ENCODE data around the gene ATXN1. TPM values are rescaled to one million over a fixed set of nuclear protein-coding genes. Genes with fewer than 3 reads are reported as not detected.

The ATXN1 gene
- total RNA-seq, 4 donors from 2014 or later: 42.4 to 74.9 (median 52.1) TPM

- no peak for DNase-seq (ENCODE audit: extremely low spot score)
- H3K9me3 ChIP-seq: no peaks in the 10 kb centered on the region
- no peak overlapping the region for H3K4me3 ChIP-seq
- no peaks in the 10 kb centered on the region for H3K27me3 ChIP-seq
- H3K4me1 ChIP-seq: peaks cover 30 to 60% (median 50%) of the 10 kb centered on the region in 4 donors
- WGBS: 96% methylated on average over 4 of the region's 4 CpGs
- H3K27ac ChIP-seq (replicated peaks in 1 of 4): no peak overlapping the region
- TF ChIP-seq, protein P1, sequence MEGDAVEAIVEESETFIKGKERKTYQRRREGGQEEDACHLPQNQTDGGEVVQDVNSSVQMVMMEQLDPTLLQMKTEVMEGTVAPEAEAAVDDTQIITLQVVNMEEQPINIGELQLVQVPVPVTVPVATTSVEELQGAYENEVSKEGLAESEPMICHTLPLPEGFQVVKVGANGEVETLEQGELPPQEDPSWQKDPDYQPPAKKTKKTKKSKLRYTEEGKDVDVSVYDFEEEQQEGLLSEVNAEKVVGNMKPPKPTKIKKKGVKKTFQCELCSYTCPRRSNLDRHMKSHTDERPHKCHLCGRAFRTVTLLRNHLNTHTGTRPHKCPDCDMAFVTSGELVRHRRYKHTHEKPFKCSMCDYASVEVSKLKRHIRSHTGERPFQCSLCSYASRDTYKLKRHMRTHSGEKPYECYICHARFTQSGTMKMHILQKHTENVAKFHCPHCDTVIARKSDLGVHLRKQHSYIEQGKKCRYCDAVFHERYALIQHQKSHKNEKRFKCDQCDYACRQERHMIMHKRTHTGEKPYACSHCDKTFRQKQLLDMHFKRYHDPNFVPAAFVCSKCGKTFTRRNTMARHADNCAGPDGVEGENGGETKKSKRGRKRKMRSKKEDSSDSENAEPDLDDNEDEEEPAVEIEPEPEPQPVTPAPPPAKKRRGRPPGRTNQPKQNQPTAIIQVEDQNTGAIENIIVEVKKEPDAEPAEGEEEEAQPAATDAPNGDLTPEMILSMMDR (IDR thresholded peaks at IDR 0.05): no peak
- TF ChIP-seq EP300 (IDR thresholded peaks at IDR 0.05) (no peak), POLR2A (IDR thresholded peaks at IDR 0.05; ENCODE audit: low read depth) (no peak)
- H3K36me3 ChIP-seq: no peaks in the 10 kb centered on the region
- intact Hi-C loops (cut with DNase I): no loop called here
These were observed 326.4 kb downstream of the ATXN1 start for GRCh38 chr6:16434885-16435284.

GRCh38 chr6:16433338-16433890 is 327.8 kb downstream of the ATXN1 start:
- no peaks in the 10 kb centered on the region for H3K9me3 ChIP-seq
- no peaks in the 10 kb centered on the region for H3K36me3 ChIP-seq
- peaks cover 20 to 48% (median 36%) of the 10 kb centered on the region in 4 donors for H3K4me1 ChIP-seq
- H3K4me3 ChIP-seq: no peak overlapping the region
- no peak for DNase-seq (ENCODE audit: extremely low spot score)
- no peaks in the 10 kb centered on the region for H3K27me3 ChIP-seq
- TF ChIP-seq POLR2A (IDR thresholded peaks at IDR 0.05; ENCODE audit: low read depth): no peak
- TF ChIP-seq, protein P1 (IDR thresholded peaks at IDR 0.05): no peak
- TF ChIP-seq POLR2AphosphoS5 (IDR thresholded peaks at IDR 0.05): no peak
- intact Hi-C loops (cut with DNase I): no loop called here
- no peak overlapping the region for H3K27ac ChIP-seq (replicated peaks in 1 of 4)
- 85% methylated on average over 11 of the region's 11 CpGs for WGBS

DNA sequence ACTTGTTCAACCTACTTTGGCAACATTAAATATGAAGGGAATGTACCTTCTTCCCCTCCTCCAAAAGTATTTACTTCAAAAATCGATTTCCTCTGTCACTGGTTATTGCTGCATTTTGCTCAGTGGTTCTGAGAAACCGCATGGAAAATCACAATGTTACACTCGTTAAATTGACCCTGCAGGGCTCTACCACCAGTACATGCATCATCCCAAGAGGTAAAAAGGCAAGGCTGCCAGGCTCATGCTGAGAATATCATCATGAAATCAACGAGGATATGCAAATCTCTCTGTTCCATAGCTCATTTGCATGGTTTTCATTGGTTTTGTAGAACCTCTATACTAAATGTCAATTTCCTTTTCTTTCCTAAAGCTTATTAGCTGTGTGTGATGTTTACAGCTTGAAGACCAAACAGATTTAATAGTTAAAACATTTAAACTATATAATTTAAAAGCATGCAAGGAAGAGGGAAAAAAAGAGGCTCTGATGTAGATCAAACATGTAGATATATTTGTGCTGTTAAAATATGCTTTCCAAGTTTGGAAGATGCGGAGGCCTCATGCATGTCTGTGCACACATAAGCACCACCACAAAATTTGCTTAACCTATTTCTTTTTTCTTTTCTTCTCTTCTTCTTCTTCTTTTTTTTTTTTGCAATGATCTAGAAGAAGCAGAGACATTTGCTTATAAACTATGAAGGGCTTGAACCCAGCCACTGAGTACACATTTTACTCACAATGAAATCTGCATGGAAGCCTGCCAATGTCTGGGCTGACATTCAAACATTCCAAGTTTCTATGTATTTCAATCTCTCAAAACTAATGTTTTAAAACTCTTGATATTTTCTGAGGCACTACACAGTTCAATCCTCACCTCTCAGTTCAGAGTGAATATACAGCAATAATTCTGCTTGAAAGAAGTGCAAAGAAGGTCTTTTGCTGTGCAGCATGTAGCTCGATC is 328.9 kb downstream of the ATXN1 start:
- TF ChIP-seq, protein P1 (IDR thresholded peaks at IDR 0.05): no peak
- TF ChIP-seq POLR2AphosphoS5 (IDR thresholded peaks at IDR 0.05) (no peak), POLR2A (IDR thresholded peaks at IDR 0.05; ENCODE audit: low read depth) (no peak), EP300 (IDR thresholded peaks at IDR 0.05) (no peak)
- Histone ChIP-seq H3K36me3 (no peaks in the 10 kb centered on the region), H3K4me1 (peaks cover 9 to 41% (median 32%) of the 10 kb centered on the region in 4 donors), H3K9me3 (no peaks in the 10 kb centered on the region), H3K27ac (replicated peaks in 1 of 4) (no peak overlapping the region), H3K4me3 (no peak overlapping the region), H3K27me3 (no peaks in the 10 kb centered on the region)
- intact Hi-C loops (cut with DNase I): no loop called here
- DNase-seq (ENCODE audit: extremely low spot score): no peak
- 81% methylated on average over 6 of the region's 6 CpGs for WGBS

- no peak for DNase-seq (ENCODE audit: extremely low spot score)
- 67% methylated on average over 3 of the region's 3 CpGs for WGBS
- Histone ChIP-seq H3K9me3 (no peaks in the 10 kb centered on the region), H3K36me3 (no peaks in the 10 kb centered on the region), H3K27me3 (no peaks in the 10 kb centered on the region), H3K27ac (replicated peaks in 1 of 4) (no peak overlapping the region), H3K4me1 (peaks cover 7 to 41% (median 32%) of the 10 kb centered on the region in 4 donors), H3K4me3 (no peak overlapping the region)
- TF ChIP-seq, protein P1 (IDR thresholded peaks at IDR 0.05): no peak
- no peak for TF ChIP-seq EP300 (IDR thresholded peaks at IDR 0.05)
- intact Hi-C loops (cut with DNase I): no loop called here
These were observed 330.2 kb downstream of the ATXN1 start for GRCh38 chr6:16431106-16431505.
